B cell (primary cell): ENCODE measurements around the gene TOP3B. TPM values are rescaled to one million over a fixed set of nuclear protein-coding genes. Genes with fewer than 3 reads are reported as not detected.

Experiments used
- ATAC-seq: fragments of 200-7000 bp; cut with Tn5 transposase; one replicate; pipeline ENCODE4 v1.10.0; 2021; ENCODE audit warnings: low read depth, mild to moderate bottlenecking, moderate number of reproducible peaks, moderate library complexity
- CTCF ChIA-PET: fragments of 350-600 bp; sonication (Branson Sonifier 250); formaldehyde crosslinking; loops from one replicate; lab custom pipeline; 2021; ENCODE audit warnings: antibody characterized with exemption, inconsistent platforms; lab: Charles Lee
- POLR2A ChIA-PET: fragments of 350-600 bp; sonication (Branson Sonifier 250); formaldehyde crosslinking; loops from one replicate; lab custom pipeline; 2021; ENCODE audit warnings: antibody characterized with exemption; lab: Charles Lee
- DNase-seq: peaks from one replicate; pipeline ENCODE4 v3.0.0; 2013
- H2AFZ ChIP-seq: 2 replicates; pipeline ENCODE4 v1.6.1; 2012; ENCODE audit warnings: mild to moderate bottlenecking, low read depth, low read length; ENCODE audit not compliant: insufficient read depth, poor library complexity, severe bottlenecking
- H3K27ac ChIP-seq, 2 donors: 1 replicate in 1 of 2; 2 replicates in 1 of 2; pipeline ENCODE4 v1.5.1; 2012 to 2013; ENCODE audit warnings: low read length in 2 of 2, mild to moderate bottlenecking in 2 of 2, moderate library complexity in 1 of 2
- H3K27me3 ChIP-seq, 4 experiments: fragments of 200-600 bp in 1 of 4; sonication (generic) in 1 of 4; replicated peaks in 1 of 4; 1 replicate in 2 of 4; 2 replicates in 2 of 4; pipeline versions ENCODE4 v1.6.1 to v1.7.0; 2013 to 2016; ENCODE audit warnings: low read length in 3 of 4, mild to moderate bottlenecking in 2 of 4, mixed read lengths in 1 of 4, moderate library complexity in 1 of 4; ENCODE audit not compliant: insufficient read depth in 4 of 4, control insufficient read depth in 3 of 4; ENCODE audit errors: control extremely low read depth in 1 of 4
- H3K36me3 ChIP-seq, 2 experiments: replicated peaks in 1 of 2; 1 replicate in 1 of 2; 2 replicates in 1 of 2; pipeline versions ENCODE4 v1.6.1 to v1.7.1; 2013; ENCODE audit warnings: low read length in 1 of 2; ENCODE audit not compliant: insufficient read depth in 2 of 2, control insufficient read depth in 1 of 2; ENCODE audit errors: control extremely low read depth in 1 of 2, extremely low read depth in 1 of 2
- H3K4me1 ChIP-seq, 2 donors: fragments of 200-600 bp in 1 of 2; sonication (generic) in 1 of 2; 1 replicate in 1 of 2; 2 replicates in 1 of 2; pipeline versions ENCODE4 v1.5.1 to v1.6.1; 2013 to 2017; ENCODE audit warnings: low read length in 2 of 2; ENCODE audit not compliant: control insufficient read depth in 2 of 2, insufficient read depth in 2 of 2
- H3K4me2 ChIP-seq: replicated peaks from 2 replicates; pipeline ENCODE3; 2012; ENCODE audit warnings: mild to moderate bottlenecking, low read depth, low read length; ENCODE audit not compliant: poor library complexity, severe bottlenecking
- H3K4me3 ChIP-seq, 5 experiments: fragments of 200-600 bp in 1 of 5; sonication (generic) in 1 of 5; 1 replicate in 3 of 5; 2 replicates in 2 of 5; pipeline versions ENCODE4 v1.5.1 to v1.7.0; 2011 to 2016; ENCODE audit warnings: low read length in 4 of 5, mild to moderate bottlenecking in 4 of 5, low read depth in 2 of 5, control low read depth in 1 of 5, moderate library complexity in 1 of 5; ENCODE audit not compliant: insufficient read depth in 1 of 5; ENCODE audit errors: control extremely low read depth in 1 of 5, extremely low read depth in 1 of 5
- H3K79me2 ChIP-seq: fragments of 200-600 bp; sonication (generic); one replicate; pipeline ENCODE4 v1.6.0; 2016; ENCODE audit warnings: low read length; ENCODE audit not compliant: control insufficient read depth, insufficient read depth
- H3K9ac ChIP-seq: fragments of 200-600 bp; sonication (generic); 2 replicates; pipeline ENCODE4 v1.6.1; 2017; ENCODE audit warnings: mild to moderate bottlenecking, low read length, moderate library complexity
- H3K9me3 ChIP-seq, 3 donors: one replicate each; pipeline versions ENCODE4 v1.6.1 to v1.7.1; 2013; ENCODE audit warnings: low read length in 2 of 3; ENCODE audit not compliant: control insufficient read depth in 2 of 3, insufficient read depth in 1 of 3; ENCODE audit errors: control extremely low read depth in 1 of 3
- H4K20me1 ChIP-seq: 2 replicates; pipeline ENCODE4 v1.6.0; 2012; ENCODE audit warnings: mild to moderate bottlenecking, low read length; ENCODE audit not compliant: insufficient read depth, control insufficient read depth, poor library complexity, severe bottlenecking
- H3K27ac Mint-ChIP-seq: one replicate; pipeline ENCODE4 v1.8.0; 2021; ENCODE audit warnings: mixed read lengths
- H3K27me3 Mint-ChIP-seq: one replicate; pipeline ENCODE4 v1.8.0; 2021; ENCODE audit warnings: mixed read lengths
- H3K4me1 Mint-ChIP-seq: one replicate; pipeline ENCODE4 v1.8.0; 2021; ENCODE audit warnings: mixed read lengths
- H3K4me3 Mint-ChIP-seq: one replicate; pipeline ENCODE4 v1.8.0; 2021; ENCODE audit warnings: mixed read lengths
- H3K9me3 Mint-ChIP-seq: one replicate; pipeline ENCODE4 v1.8.0; 2022; ENCODE audit warnings: mixed read lengths; ENCODE audit not compliant: insufficient read depth
- CTCF ChIP-seq: fragments of 200-600 bp; IDR thresholded peaks from one replicate; pipeline ENCODE4 v1.8.0; 2022; ENCODE audit warnings: antibody characterized with exemption, mild to moderate bottlenecking
- EZH2 ChIP-seq: IDR thresholded peaks from 2 replicates; pipeline ENCODE4 v1.6.1; 2012; ENCODE audit warnings: borderline replicate concordance, low read depth, mild to moderate bottlenecking, moderate library complexity, low read length; ENCODE audit not compliant: insufficient read depth, poor library complexity, severe bottlenecking
- WGBS: methylation state at CpG from one replicate; pipeline ENCODE4 v1.1.5; 2013; ENCODE audit warnings: missing lambda C conversion rate; ENCODE audit not compliant: insufficient coverage; 5-methylcytosine and 5-hydroxymethylcytosine counted together
- intact Hi-C: fragments of 100-400 bp; cut with micrococcal nuclease; formaldehyde crosslinking; loops from one replicate; pipeline ENCODE4 v1.10.0; 2022
- polyA plus RNA-seq: library from polyadenylated mRNA; depleted of rRNA; stranded (reverse); fragments of >200 nt; gene quantifications from 2 replicates; pipeline ENCODE4 v1.2.3, GENCODE V29; 2012
- total RNA-seq, 2 donors: library from RNA; stranded (reverse); fragments of 120-200 nt in 1 of 2; gene quantifications; 1 replicate in 1 of 2; 2 replicates in 1 of 2; pipeline versions ENCODE4 v1.2.3 to v1.2.4, GENCODE V29; 2013 to 2022

The TOP3B gene
- total and polyA plus RNA-seq, 2 donors (not counting 1 experiment from before 2014, with no cell fraction given), result 77.1 to 105 TPM

- no peak overlapping the region for H3K27ac Mint-ChIP-seq
- ChIA-PET CTCF (no interaction called here), POLR2A (no interaction called here)
- no peaks in the 10 kb centered on the region for H3K9me3 ChIP-seq
- no peak overlapping the region for H3K4me3 ChIP-seq
- H3K4me1 Mint-ChIP-seq, result peaks cover 29% of the 10 kb centered on the region
- ATAC-seq (no peak), DNase-seq (no peak)
- H3K27me3 Mint-ChIP-seq, result no peaks in the 10 kb centered on the region
- H3K79me2 ChIP-seq, result peaks cover 45% of the 10 kb centered on the region
- H3K9ac ChIP-seq, result no peak overlapping the region
- H3K27me3 ChIP-seq, result no peaks in the 10 kb centered on the region
- peaks cover 0 to 52% of the 10 kb centered on the region in 2 experiments for H3K36me3 ChIP-seq
- H3K4me1 ChIP-seq, result peaks cover 0 to 5% of the 10 kb centered on the region in 2 donors
- peaks cover 10% of the 10 kb centered on the region for H4K20me1 ChIP-seq
- H3K9me3 Mint-ChIP-seq, result no peaks in the 10 kb centered on the region
- H3K4me3 Mint-ChIP-seq, result no peak overlapping the region
- TF ChIP-seq EZH2, result no peak
- TF ChIP-seq CTCF, result no peak
- intact Hi-C loops, result no loop called here
- H2AFZ ChIP-seq, result no peak overlapping the region
- 91% methylated on average over 5 of the region's 5 CpGs for WGBS
- H3K27ac ChIP-seq, result no peak overlapping the region
- no peak overlapping the region for H3K4me2 ChIP-seq
These were observed 6.7 kb downstream of the TOP3B start for GRCh38 chr22:21975854-21976345.

- H3K4me2 ChIP-seq, result no peak overlapping the region
- no peaks in the 10 kb centered on the region for H3K9me3 ChIP-seq
- intact Hi-C loops, result no loop called here
- TF ChIP-seq EZH2 (no peak), CTCF (no peak)
- ChIA-PET POLR2A (no interaction called here), CTCF (no interaction called here)
- no peak overlapping the region for H3K4me3 ChIP-seq
- WGBS, result 98% methylated on average over 4 of the region's 5 CpGs
- peaks cover 0 to 59% of the 10 kb centered on the region in 2 experiments for H3K36me3 ChIP-seq
- ATAC-seq (no peak), DNase-seq (no peak)
- Mint-ChIP-seq H3K4me1 (peaks cover 25% of the 10 kb centered on the region), H3K27ac (no peak overlapping the region), H3K9me3 (no peaks in the 10 kb centered on the region), H3K4me3 (no peak overlapping the region), H3K27me3 (no peaks in the 10 kb centered on the region)
- peaks cover 45% of the 10 kb centered on the region for H3K79me2 ChIP-seq
- H3K27me3 ChIP-seq, result no peaks in the 10 kb centered on the region
- H3K4me1 ChIP-seq, result no peaks in the 10 kb centered on the region
- H3K27ac ChIP-seq, result no peak overlapping the region
- no peak overlapping the region for H3K9ac ChIP-seq
- peaks cover 10% of the 10 kb centered on the region for H4K20me1 ChIP-seq
- no peak overlapping the region for H2AFZ ChIP-seq
These were observed 7.3 kb downstream of the TOP3B start for GRCh38 chr22:21975273-21975672.
